GM18858 (cell line): ENCODE results near the gene NUDT17.

ENCODE experiments used
- ATAC-seq: cut with Tn5 transposase; IDR thresholded peaks from one replicate; pipeline ENCODE4 v1.9.1; 2021; ENCODE audit not compliant: unreplicated experiment

Gene NUDT17

GRCh38 chr1:145887631-145888030 is 42.2 kb downstream of the NUDT17 start:
- no peak for ATAC-seq

GRCh38 chr1:145889722-145890121 is 44.3 kb downstream of the NUDT17 start:
- no peak for ATAC-seq

GRCh38 chr1:145891143-145891542 is 45.7 kb downstream of the NUDT17 start:
- no peak for ATAC-seq

- no peak for ATAC-seq
These were observed 46.4 kb downstream of the NUDT17 start for GRCh38 chr1:145891587-145892485.

GRCh38 chr1:145892486-145893087 is 47.2 kb downstream of the NUDT17 start:
- no peak for ATAC-seq

GRCh38 chr1:145893306-145894055 is 48.1 kb downstream of the NUDT17 start:
- ATAC-seq = no peak

- no peak for ATAC-seq
These were observed 50.0 kb downstream of the NUDT17 start for GRCh38 chr1:145895471-145895870.

GRCh38 chr1:145897969-145898368 is 52.5 kb downstream of the NUDT17 start:
- no peak for ATAC-seq
